ENCODE measurements around the gene TRIP4.
"Not testable (repeated sequence)": the region's sequence is repeated elsewhere in the genome, so short reads cannot be mapped to it uniquely, and the experiment has no call there.

TRIP4 gene

DNA sequence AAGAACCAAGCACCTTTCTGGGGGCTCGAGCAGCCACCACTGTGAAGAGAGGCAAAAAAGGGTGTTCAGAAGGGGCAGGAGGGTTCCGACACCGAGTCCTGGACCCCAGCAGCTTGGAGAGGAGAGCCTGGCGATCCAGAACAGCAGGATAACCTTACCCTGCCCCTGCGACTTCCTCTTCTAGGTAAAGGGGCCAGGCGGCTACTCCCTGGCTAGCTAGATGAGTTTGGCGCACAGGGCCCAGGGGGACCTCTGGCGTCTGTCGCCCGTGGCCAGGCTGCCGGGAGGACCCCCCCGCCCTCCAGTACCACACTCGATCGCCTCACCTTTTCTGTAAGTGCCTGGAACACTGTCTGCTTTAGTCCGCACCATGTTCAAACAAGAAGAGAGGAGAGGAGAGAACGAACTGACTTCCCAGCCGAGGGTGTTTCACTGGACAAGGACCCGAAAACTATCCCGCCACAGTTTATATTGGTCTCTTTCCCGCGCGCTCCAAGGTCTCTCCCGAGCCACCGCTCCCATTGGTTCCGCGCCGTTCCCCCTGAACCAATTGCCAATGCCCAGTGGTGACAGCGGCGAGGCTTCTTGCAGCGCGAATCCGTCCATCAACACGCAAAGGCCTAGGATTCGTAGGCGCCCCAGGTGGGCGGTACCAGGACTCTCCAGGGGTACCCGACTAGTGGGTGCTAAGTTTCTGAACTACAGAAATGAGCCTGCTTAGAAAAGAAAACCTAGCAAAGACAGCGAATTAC, 6.5 kb upstream of the TRIP4 start, which contains the start of gene PCLAF:
TSS of gene PCLAF (minus strand) at position 442 of the 752 bp plus-strand sequence. CDS start at position 372, 70 bp downstream.
- DNase-seq (ENCODE audit: low read depth in 1 of 2, low spot score in 1 of 2) = peak; percentile 73 to 79

DNA sequence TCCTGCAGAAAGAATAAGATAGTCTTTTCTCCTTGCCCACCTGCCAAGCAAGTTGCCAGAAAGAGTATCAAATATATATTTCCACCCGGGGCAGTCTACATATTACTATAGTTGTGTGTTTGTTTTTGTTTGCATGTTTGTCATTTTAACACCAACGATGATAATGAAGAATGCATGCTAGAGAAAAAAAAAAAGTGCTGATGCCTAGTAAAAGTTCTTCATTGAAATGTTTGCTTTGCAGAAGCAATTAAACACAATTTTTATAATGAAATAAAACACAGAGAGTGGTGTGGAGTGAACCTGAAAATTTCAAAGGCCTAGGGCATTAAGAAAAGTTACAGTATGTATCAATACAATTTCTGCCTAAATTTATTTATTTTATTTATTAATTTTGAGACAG, 3.9 kb upstream of the TRIP4 start:
- no peak for DNase-seq (ENCODE audit: low read depth in 1 of 2, low spot score in 1 of 2)

DNA sequence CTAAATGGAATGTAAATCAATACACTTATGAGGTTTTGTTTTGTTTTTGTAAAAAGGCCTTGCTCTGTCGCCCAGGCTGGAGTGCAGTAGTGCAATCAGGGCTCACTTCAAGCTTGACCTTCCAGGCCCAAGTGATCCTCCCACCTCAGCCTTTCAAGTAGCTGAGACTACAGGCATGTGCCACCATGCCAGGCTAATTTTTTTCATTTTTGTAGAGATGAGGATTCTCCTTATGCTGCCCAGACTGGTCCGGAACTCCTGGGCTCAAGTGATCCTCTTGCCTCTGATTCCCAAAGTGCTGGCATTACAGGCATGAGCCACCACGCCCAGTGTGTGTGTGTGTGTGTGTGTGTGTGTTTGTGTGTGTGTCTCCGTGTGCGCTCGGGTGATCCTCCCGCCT, 1.3 kb upstream of the TRIP4 start:
- DNase-seq (ENCODE audit: low read depth in 1 of 2, low spot score in 1 of 2) = no peak

DNA sequence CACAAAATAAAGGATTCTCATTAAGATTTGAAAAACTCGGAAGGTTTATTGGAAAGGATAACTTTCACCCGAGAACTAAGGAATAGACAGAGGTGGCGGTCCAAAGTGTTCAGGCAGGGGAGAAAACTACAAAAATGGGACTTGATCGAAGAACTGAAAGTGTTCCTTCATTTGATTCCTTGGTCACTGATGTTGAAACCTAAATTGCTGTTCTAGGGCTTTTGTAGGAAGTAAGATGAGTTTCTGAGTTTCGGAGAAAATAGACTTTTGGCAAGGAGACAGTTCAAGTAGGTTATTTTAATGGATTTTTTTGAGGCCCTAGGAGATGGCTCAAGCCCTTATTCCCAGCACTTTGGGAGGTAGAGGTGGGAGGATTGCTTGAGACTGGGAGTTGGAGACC, 1.4 kb downstream of the TRIP4 start:
- no peak for DNase-seq (ENCODE audit: low read depth in 1 of 2, low spot score in 1 of 2)

DNA sequence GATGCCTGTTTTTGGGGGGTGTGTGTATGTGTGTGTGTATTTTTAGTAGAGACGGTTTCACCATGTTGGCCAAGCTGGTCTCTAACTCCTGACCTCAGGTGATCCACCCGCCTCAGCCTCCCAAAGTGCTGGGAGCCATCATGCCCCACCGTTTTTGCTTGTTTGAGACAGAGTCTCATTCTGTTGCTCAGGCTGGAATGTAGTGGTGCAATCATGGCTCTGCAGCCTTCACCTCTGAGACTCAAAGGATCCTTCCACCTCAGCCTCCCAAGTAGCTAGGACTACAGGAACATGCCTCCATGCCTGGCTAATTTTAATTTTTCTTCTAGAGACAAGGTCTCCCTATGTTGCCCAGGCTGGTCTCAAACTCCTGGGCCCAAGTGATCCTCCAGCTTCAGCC, 4.8 kb downstream of the TRIP4 start:
- DNase-seq (ENCODE audit: low read depth in 1 of 2, low spot score in 1 of 2) = not testable (repeated sequence)

DNA sequence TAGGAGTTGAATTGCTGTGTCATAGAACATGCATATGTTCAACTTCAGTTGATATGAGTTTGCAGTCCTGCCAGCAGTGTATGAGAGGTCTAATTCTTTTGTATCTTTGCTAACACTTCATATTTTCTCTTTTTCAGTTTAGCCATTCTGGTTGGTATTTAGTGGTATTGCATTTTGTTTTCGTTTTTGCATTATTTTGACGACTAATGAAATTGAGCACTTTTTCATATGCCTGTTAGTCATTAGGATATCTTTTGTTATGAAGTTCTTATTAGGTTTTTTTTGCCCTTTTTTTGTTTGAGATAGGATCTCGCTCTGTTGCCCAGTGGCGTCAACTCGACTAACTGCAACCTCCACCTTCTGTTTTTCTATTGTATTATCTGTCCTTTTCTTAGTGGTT, 9.2 kb downstream of the TRIP4 start:
- DNase-seq (ENCODE audit: low read depth in 1 of 2, low spot score in 1 of 2) = no peak

DNA sequence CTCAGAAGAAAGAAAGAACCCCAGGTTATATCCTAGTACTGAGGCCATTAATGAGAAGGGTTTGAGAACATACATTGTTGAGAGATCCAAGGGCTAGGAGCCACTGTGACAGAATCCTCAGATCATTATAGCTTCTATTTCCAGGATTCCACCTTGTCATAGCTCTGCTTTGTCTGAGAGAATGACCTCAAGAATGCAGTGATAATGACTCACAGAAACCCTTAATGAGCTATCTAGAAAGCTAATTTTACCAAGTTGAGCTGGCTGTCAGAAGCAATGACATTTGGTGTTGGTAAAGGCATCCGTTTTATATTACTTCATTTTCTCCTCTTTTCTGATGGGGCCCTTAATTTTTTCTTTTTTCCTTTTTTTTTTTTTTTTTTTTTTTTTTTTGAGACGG, 10.9 kb downstream of the TRIP4 start:
- no peak for DNase-seq (ENCODE audit: low read depth in 1 of 2, low spot score in 1 of 2)

DNA sequence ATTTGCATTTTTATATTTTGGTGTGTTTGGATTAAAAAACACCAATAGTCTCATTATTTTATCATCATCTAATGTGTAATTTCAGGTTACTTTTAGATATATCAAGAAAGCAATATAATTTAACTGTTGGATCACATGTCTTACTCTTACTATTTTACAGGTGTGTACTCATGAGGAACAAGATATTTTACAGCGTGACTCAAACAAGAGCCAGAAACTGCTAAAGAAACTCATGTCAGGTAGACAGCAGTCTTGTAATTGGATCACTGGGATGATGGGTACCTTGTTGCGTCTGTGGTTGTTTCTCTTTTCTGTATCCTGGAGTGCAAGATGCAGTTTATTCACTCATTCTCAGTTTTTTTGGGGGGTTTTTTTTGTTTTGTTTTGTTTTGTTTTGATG, 12.9 kb downstream of the TRIP4 start:
- no peak for DNase-seq (ENCODE audit: low read depth in 1 of 2, low spot score in 1 of 2)

DNA sequence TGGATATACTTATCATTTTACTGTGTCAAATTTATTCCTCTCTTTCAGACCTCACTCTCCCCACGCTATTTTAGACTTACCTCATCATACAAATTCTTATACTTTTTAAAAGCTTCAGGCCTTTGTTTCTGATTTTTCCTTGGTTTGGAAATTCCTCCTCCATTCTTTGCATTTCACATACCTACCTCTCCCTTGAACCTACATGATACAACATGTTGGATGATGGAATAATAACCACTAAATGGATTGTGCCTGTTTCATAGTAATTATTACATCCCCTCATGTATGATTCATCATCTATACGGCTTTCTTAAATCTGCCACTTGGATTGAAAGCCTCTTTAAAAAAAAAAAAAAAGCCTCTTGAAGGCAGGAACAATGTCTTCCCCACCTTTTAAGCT, 24.6 kb downstream of the TRIP4 start:
- DNase-seq (ENCODE audit: low read depth in 1 of 2, low spot score in 1 of 2) = no peak

DNA sequence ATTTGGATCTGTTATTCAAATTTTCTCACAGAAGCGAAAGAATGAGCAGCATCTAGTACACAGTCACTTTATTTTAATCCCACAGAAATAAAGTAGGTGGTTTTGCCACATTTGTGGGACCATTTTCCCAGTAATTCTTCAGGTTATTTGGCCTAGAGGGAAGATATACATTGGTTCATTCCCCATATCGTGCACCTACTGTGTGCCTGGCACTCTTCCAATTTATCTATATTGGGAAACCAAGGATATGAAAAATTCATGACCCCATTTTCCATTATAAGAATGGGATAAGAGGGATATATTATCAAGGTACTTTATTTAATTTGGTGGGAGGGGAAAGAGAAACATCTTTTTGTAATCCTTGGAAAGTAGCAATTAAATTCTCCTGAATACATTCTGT, 35.1 kb downstream of the TRIP4 start:
- DNase-seq (ENCODE audit: low read depth in 1 of 2, low spot score in 1 of 2) = no peak

DNA sequence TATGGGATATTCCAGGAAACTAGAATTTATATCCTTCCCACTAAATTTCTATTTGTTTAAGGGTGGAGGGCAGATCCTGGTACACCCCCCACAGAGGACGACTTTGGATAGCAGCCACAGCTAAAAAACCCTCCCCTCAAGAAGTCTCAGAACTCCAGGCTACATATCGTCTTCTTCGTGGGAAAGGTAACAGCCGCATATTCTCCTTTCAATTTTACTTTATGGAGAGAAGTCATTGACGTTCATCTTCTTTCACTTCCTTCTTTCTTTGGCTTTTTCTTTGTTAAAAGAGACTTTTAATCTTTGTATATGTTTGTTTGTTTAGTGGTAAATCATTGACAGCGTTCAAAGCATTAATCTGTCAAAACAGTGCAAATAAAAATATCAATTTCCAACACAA, 36.3 kb downstream of the TRIP4 start:
- DNase-seq (ENCODE audit: low read depth in 1 of 2, low spot score in 1 of 2) = no peak

DNA sequence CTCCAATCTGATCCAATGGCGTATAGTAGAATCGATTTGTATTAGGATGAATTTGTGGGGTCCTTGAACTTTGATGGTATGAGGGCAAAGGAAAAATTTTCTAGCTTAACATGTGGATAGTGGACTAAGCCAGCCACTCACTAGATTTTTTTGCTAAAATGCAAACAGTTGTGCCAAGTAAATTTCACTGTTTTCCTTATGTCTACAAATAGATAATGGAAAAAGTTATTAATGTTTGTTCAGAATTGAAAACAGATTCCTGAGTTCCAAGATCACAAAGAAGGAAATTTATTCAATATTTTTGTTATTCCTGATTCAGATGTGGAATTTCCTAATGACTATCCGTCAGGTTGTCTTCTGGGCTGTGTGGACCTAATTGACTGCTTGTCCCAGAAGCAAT, 37.6 kb downstream of the TRIP4 start:
- no peak for DNase-seq (ENCODE audit: low read depth in 1 of 2, low spot score in 1 of 2)

DNA sequence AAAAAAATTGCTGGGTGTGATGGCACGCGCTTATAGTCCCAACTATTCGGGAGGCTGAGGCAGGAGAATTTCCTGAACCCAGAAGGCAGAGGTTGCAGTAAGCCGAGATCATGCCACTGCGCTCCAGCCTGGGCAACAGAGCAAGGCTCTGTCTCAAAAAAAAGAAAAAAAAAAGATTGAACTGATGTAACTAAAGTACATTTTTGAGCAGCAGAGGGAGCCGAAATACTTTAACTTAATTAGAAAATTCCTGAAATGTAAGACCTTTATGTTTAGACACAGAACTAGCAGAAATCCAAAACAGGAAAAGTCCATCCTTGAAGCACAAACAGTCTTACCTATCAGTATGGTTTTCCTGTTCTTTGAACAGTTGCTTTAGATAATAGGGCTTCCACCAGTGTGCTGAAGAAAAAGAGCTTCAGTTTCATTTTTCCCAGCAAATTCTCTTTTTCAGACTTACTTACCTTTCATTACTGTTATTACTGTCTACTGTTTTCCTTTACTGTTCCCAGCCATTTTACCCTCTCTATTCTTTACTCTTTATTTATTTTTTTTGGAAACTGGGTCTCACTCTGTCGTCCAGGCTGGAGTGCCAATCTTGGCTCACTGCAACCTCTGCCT, 39.3 kb downstream of the TRIP4 start:
- no peak for DNase-seq (ENCODE audit: low read depth in 1 of 2, low spot score in 1 of 2)

DNA sequence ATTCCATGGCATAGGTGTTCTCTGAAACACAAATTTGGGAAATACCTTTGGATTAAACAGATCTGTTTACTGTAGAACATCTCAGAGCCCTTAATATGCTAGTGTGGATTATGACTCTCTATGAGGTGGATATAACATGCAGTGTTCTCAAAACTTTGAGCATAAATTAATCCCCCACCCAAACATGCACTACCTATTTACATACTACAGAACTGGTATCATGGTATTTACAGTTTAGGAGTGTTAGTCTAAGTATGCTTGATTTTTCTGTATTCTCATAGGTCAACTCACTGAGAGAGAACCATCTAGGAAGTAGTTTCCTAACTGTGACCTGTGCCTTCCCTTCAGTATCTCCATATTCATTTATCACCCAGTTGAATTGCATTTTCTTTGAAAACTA, 41.8 kb downstream of the TRIP4 start:
- DNase-seq (ENCODE audit: low read depth in 1 of 2, low spot score in 1 of 2) = no peak

DNA sequence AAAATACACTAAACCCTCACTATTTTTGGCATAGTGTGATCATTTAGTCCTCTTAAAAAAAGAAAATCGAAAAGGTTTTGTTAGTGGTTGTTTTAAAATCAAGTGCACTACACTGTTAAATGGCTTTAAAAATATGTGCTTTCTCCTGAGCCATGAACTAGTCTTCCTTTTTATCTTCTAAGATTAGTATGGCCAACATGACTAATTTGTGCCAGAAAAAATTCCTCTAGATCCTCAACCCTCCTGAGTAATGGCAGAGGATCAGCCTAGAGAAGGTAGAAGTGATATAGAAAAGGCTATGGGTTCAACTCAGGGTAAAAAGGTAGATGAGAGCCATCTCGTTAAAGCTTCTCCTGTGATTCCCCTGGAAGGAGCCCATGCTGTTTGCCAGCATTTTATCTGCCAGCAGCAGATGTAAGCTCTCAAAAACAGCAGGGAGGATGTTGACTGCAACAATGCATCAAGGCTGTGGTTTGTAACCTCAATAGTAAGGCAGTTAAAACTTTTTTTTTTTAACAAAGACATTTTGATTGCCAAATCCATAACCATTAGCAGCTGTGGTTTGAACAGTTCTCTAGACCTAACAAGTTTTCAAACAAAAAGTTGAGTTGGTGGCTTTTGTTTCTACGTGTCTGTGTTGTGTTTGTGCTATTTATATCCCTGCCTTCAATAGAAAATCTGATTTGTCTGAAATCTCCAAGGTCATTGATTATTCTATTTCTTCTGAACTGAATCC, 42.5 kb downstream of the TRIP4 start:
- peak in 1 of 2 donors; percentile 6 for DNase-seq (ENCODE audit: low read depth in 1 of 2, low spot score in 1 of 2)

DNA sequence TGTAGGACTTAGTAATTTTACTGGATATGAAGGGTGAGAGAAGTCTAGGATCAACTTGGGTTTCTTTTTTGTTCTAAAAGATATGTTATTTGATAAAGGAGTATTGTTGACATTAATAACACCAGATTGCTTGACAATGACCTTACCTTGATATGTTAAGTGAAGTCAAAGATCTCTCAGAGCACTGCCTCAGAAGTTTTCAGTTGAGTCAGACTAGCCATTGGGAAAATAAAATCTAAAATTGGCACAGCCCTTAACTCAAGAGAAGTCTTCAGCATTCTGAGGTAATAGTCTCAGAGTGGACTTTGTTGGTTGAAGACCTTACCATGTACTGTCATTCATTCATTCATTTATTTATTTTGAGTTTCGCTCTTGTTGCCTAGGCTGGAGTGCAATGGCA, 50.3 kb downstream of the TRIP4 start:
- no peak for DNase-seq (ENCODE audit: low read depth in 1 of 2, low spot score in 1 of 2)

DNA sequence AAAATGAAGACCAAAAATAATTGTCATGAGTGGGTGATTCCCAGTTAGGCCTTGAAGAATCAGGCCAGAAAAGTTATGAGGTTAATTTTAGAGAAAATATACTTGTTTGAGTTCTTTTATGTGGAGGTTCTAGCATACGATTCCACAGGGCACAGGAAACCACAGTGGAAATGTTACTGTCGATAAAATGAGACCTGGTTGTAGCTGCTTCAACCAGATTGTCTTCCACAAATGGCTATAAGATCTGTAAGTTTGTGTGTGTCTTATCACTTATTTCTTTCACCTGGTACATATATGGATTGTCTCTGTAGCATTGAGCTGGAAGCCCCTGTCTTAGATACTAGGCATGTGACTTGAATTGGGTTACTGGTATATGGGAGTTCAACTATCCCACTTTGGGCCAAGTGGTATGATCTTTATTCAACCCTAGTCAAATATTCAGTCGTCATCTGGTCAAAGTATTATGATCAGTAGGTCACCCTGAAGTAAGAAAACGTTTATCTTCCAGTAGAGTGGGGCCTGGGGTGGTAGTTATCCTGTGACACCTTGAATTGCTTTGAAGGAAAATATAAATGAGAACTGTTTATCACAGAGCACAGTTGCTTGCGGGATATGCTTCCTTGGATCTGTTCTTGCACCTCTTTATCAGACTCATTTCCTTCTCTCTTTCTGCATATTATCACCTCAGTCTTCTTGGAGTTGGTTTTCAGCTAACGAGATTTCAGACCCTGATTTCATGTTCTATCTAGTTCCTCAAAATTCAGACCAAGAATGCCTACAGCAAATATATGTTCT, 51.2 kb downstream of the TRIP4 start:
- no peak for DNase-seq (ENCODE audit: low read depth in 1 of 2, low spot score in 1 of 2)

DNA sequence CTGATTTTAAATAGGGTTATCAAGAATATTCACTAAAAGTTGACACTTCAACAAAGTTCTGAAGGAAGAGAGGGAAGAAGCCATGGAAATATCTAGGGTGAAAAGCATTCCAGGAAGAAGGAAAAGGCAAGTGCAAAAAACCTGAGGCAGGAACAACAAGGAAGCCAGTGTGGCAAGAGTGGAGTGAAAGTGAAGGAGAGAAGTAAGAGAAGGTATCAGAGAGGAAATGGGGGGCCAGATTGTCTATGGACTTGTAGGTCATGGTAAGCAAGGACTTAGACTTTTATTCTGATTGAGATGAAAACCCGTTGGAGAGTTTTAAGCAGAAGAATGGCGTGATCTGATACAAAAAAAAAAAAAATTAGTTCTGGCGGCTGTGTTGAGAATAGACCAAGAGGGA, 54.2 kb downstream of the TRIP4 start:
- DNase-seq (ENCODE audit: low read depth in 1 of 2, low spot score in 1 of 2) = no peak

DNA sequence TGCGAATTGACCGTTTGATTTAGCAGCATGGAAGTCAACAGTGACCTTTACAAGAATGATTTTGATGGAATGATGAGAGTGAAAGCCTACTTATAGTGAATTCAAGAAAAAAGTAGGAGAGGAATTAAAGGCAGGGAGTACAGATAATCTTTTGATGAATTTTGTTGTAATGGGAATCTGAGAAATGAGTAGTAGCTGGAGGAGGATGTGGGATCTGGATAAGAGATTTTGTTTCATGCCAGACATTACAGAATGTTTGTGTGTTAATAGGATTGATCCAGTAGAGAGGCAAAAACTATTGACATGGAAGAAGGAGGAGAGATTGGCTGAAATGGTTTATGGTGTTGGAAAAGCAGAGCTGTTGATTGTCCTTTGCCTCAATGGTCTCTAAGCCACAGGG, 55.4 kb downstream of the TRIP4 start:
- DNase-seq (ENCODE audit: low read depth in 1 of 2, low spot score in 1 of 2) = no peak

DNA sequence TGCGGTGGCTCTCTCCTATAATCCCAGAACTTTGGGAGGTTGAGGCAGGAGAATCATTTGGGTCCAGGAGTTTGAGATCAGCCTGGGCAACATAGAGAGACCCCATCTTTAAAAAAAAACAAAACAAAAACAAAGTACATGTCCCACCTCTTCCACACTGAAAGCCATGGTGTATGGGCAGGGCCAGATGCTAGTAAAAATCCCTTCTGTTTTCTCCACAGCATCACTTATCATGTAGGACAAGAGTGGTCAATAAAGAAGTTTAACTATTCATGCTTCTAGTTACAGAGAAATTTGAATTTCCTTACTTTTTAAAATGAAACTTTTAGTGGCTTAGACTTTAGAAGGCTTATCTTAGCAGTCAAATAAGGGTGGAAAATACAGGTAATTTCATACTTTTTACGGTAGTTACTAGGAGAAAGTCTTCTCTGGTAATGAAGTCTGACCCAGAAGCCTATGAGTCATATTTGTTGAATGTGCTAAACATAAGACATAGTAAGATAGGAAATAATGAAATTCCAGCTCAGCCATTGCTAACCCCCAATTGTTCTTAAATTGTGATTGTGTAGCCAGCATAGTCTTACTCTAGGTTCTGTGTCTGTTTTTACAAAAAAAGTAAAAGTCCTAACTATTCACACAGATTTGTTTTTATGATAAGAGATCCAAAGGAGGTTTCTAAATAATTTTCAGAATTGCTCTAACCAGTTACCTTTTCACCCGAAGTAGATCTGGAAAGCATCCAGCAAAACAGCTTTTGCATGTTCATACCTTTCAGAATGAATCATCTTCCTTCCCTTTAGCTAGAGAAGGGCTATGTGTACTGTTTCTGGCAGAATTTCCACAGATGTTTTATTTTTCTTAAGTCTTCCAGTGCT, 56.3 kb downstream of the TRIP4 start:
- DNase-seq (ENCODE audit: low read depth in 1 of 2, low spot score in 1 of 2) = no peak

DNA sequence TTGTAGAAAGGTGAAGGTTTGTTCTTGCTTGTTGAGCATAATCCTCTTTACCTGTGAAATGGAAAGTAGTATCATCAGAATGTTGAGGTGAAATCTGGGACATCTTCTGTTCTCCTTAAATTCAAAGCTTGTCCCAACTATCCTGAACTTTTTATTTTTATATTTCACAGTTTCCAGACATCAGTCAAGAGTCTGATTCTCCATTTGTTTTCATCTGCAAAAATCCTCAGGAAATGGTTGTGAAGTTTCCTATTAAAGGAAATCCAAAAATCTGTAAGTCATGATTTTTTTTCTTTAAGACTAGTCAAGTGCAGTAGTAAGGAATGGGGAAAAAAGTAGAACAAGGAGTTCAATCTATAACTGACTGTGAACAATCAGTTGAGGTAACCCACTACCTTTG, 57.2 kb downstream of the TRIP4 start:
- no peak for DNase-seq (ENCODE audit: low read depth in 1 of 2, low spot score in 1 of 2)
